Omental fat pad (tissue), 4 donors: ENCODE data around the gene EPB41L3. TPM values are rescaled to one million over a fixed set of nuclear protein-coding genes. Genes with fewer than 3 reads are reported as not detected.

ENCODE experiments used
- ATAC-seq: fragments of 150-250 bp; one replicate; pipeline ENCODE4 v1.9.1; 2016; ENCODE audit warnings: mild to moderate bottlenecking, moderate library complexity; ENCODE audit not compliant: low FRiP score
- DNase-seq: peaks from one replicate; pipeline ENCODE4 v3.0.0-alpha.2; 2019; ENCODE audit warnings: low spot score
- total RNA-seq, 4 donors: library from RNA; depleted of rRNA; stranded (reverse); fragments of >200 nt; gene quantifications; one replicate each; pipeline ENCODE4 v1.1.0, GENCODE V29; 2016
- TF ChIP-seq, protein P1 (sequence below), 3 donors: fragments of 450-650 bp; IDR thresholded peaks; one replicate each; pipeline ENCODE4 v1.5.1; 2016 to 2017; ENCODE audit warnings: antibody characterized with exemption in 3 of 3, mild to moderate bottlenecking in 3 of 3, moderate library complexity in 2 of 3

Gene EPB41L3
- total RNA-seq, 4 donors from 2014 or later = 138 to 319 (median 184) TPM

DNA sequence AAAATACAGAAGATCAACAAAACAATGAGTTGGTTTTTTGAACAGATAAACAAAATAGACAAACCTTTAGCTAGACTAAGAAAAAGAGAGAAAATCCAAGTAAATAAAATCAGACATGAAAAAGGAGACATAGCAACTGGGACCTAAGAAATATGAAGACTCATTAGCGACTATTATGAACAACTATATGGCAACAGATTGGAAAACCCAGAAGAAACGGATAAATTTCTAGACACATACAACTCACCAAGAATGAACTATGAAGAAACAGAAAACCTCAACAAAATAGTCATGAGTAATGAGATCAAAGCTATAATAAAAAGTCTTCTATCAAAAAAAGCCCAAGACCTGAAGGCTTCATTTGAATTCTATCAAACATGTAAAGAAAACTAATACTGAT lies 59.3 kb downstream of the EPB41L3 start:
- ATAC-seq (no peak), DNase-seq (no peak)
- TF ChIP-seq, protein P1, sequence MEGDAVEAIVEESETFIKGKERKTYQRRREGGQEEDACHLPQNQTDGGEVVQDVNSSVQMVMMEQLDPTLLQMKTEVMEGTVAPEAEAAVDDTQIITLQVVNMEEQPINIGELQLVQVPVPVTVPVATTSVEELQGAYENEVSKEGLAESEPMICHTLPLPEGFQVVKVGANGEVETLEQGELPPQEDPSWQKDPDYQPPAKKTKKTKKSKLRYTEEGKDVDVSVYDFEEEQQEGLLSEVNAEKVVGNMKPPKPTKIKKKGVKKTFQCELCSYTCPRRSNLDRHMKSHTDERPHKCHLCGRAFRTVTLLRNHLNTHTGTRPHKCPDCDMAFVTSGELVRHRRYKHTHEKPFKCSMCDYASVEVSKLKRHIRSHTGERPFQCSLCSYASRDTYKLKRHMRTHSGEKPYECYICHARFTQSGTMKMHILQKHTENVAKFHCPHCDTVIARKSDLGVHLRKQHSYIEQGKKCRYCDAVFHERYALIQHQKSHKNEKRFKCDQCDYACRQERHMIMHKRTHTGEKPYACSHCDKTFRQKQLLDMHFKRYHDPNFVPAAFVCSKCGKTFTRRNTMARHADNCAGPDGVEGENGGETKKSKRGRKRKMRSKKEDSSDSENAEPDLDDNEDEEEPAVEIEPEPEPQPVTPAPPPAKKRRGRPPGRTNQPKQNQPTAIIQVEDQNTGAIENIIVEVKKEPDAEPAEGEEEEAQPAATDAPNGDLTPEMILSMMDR (IDR thresholded peaks at IDR 0.05) = no peak

DNA sequence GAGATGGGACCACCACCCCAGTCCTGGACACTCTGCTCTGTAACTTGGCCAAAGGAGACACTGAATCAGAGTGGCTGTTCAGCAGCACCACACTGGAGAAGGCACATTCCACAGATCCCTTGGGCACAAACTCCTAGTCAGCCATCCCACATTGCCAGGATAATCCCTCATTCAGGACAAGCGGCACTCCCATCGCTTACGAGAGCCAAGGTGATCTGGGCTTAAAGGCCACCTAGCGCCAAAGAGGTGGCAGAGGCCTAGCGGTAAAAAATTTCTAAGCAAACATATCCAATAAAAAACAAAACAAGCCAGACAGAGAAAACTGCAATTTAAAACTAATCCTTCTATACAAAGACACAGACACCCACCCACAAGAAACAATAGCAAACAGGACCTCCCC lies 62.2 kb downstream of the EPB41L3 start:
- DNase-seq (no peak), ATAC-seq (no peak)
- TF ChIP-seq, protein P1 (IDR thresholded peaks at IDR 0.05) = no peak

DNA sequence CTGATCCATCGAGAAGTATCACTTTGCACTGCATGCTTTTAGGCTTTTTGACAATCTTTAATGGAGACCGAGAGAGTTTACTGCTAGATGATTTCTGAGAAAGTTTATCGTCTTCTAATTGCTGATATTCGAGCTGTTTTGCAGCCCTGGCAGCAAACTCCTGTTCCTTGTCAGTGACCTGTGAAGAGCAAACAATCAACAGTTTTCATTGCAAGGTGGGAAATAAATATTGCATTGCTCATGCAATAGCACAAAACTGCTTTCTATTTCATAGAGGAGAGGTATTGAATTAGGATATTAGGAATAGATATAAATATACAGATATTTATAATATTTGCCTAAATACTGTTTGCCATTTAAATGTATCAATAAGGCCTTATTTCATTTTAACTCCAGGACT lies 65.5 kb downstream of the EPB41L3 start:
- TF ChIP-seq, protein P1 (IDR thresholded peaks at IDR 0.05) = no peak
- no peak for ATAC-seq
- no peak for DNase-seq

DNA sequence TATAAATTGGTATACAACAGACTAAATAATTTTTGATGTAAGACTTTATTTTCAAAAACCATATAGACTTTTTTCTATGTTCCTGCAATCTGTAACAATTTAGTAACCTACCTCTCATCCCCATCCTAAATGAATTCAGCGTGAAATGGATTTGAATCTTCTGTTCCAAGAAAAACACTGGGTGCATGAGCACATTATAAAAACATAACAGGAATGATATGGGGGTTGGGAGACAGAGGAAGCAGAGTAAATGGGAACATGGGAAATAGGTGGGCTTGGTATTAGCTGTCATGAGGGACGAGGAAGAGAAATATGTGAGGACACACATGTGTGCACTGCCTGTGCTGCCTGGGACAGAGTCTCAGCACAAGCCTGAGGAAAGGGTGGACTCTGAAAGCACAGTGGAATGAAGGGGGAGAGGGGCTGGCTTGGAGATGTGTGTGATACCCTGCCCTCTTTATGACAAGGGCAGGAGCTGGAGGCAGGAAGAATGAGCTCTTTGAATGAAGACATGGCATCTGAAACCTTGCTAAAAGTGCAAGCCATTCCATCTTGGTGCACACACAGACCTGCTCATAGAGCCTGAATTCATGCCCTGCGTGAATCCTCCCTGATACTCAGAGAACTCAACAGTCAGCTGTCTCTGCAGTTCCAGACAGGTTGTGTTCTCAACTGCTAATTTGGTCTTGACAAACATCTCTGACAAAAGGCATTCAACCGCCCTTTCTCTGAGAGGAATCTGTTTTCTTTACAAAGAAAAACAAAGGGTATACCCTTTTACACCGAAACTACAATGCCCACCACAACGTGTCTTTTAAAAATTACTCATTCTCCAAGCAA lies 66.6 kb downstream of the EPB41L3 start:
- TF ChIP-seq, protein P1 (IDR thresholded peaks at IDR 0.05) = no peak
- DNase-seq (no peak), ATAC-seq (no peak)

- ATAC-seq (no peak), DNase-seq (no peak)
- TF ChIP-seq, protein P1 (IDR thresholded peaks at IDR 0.05) = no peak
Observed at GRCh38 chr18:5475267-5475666, 68.5 kb downstream of the EPB41L3 start.

GRCh38 chr18:5469340-5469739 lies 74.5 kb downstream of the EPB41L3 start:
- TF ChIP-seq, protein P1 (IDR thresholded peaks at IDR 0.05) = no peak
- ATAC-seq (no peak), DNase-seq (no peak)

DNA sequence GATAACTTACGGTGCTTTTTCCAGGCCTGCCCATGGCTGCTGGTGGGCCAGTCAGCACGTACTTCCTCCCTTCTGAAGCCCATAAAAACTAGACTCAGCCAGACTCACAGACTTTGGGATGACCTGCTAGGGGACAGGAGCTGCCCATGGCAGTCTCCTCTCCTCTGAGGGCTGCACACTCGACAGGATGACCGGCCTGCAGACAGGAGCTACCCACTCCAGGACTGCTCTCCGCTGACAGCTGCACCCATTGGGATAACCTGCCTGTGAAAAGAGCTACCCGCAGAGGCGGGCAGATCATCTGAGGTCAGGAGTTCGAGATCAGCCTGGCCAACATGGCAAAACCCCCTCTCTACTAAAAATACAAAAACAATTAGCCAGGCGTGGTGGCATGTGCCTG lies 75.4 kb downstream of the EPB41L3 start:
- no peak for ATAC-seq

More for the DNA sequence above, 75.4 kb downstream of the EPB41L3 start:
- no peak for DNase-seq
- TF ChIP-seq, protein P1 (IDR thresholded peaks at IDR 0.05) = no peak
